Calu3 (cell line): ENCODE results near the gene PNMA1. TPM values are rescaled to one million over a fixed set of nuclear protein-coding genes. Genes with fewer than 3 reads are reported as not detected.

ENCODE experiments used
- BruUV-seq: library from RNA; stranded (reverse); fragments of 400-500 nt; replicated peaks from 2 replicates; lab custom pipeline; 2021; lab: Mats Ljungman, UMichigan
- CTCF ChIA-PET: fragments of 300-600 bp; sonication (Branson Sonifier 250); formaldehyde crosslinking; loops from one replicate; lab custom pipeline; 2022; ENCODE audit warnings: antibody characterized with exemption; lab: Charles Lee
- DNase-seq: peaks from one replicate; pipeline ENCODE4 v3.0.0; 2022
- H3K27ac Mint-ChIP-seq: one replicate; pipeline ENCODE4 v1.8.0; 2022; ENCODE audit warnings: mixed read lengths; ENCODE audit not compliant: unreplicated experiment
- H3K27me3 Mint-ChIP-seq: one replicate; pipeline ENCODE4 v1.8.0; 2022; ENCODE audit warnings: mixed read lengths; ENCODE audit not compliant: unreplicated experiment
- H3K36me3 Mint-ChIP-seq: one replicate; pipeline ENCODE4 v1.8.0; 2022; ENCODE audit warnings: mild to moderate bottlenecking, moderate library complexity, mixed read lengths; ENCODE audit not compliant: insufficient read depth, unreplicated experiment
- H3K4me1 Mint-ChIP-seq: one replicate; pipeline ENCODE4 v1.8.0; 2022; ENCODE audit warnings: mild to moderate bottlenecking, low read depth, mixed read lengths; ENCODE audit not compliant: unreplicated experiment
- H3K4me3 Mint-ChIP-seq: one replicate; pipeline ENCODE4 v1.8.0; 2022; ENCODE audit warnings: mild to moderate bottlenecking, low read depth, moderate library complexity, mixed read lengths; ENCODE audit not compliant: unreplicated experiment
- H3K9me3 Mint-ChIP-seq: one replicate; pipeline ENCODE4 v1.8.0; 2022; ENCODE audit warnings: low read depth, mixed read lengths; ENCODE audit not compliant: unreplicated experiment
- CTCF ChIP-seq: fragments of 200-600 bp; IDR thresholded peaks from one replicate; pipeline ENCODE4 v1.8.0; 2022; ENCODE audit warnings: antibody characterized with exemption; ENCODE audit not compliant: unreplicated experiment
- intact Hi-C: fragments of 100-400 bp; cut with micrococcal nuclease; formaldehyde crosslinking; loops from one replicate; pipeline ENCODE4 v1.10.0; 2022; ENCODE audit not compliant: unreplicated experiment
- total RNA-seq: library from RNA; stranded (reverse); gene quantifications from 2 replicates; pipeline ENCODE4 v1.2.3, GENCODE V29; 2022

Gene PNMA1
- total RNA-seq, 1 experiment from 2014 or later = 37.2 TPM

GRCh38 chr14:73715707-73716106, 1.5 kb upstream of the PNMA1 start:
- Mint-ChIP-seq H3K4me1 (no peaks in the 10 kb centered on the region), H3K36me3 (peaks cover 48% of the 10 kb centered on the region), H3K27me3 (no peaks in the 10 kb centered on the region), H3K9me3 (no peaks in the 10 kb centered on the region), H3K27ac (no peak overlapping the region), H3K4me3 (no peak overlapping the region)
- no TSS peak for BruUV-seq
- intact Hi-C loops = no loop called here
- DNase-seq = no peak
- no peak for TF ChIP-seq CTCF
- CTCF ChIA-PET = no interaction called here

- Mint-ChIP-seq H3K4me1 (peaks cover 7% of the 10 kb centered on the region), H3K9me3 (no peaks in the 10 kb centered on the region), H3K36me3 (peaks cover 54% of the 10 kb centered on the region), H3K27me3 (no peaks in the 10 kb centered on the region), H3K27ac (peak overlapping the region; percentile 74), H3K4me3 (peak overlapping the region; percentile 95)
- no TSS peak for BruUV-seq
- intact Hi-C loops = no loop called here
- CTCF ChIA-PET = interaction anchor here (0.5 to 0.6 kb wide), 2 partner anchors 144 to 280 kb away, joined by 3 to 5 read pairs; no protein-coding TSS in a partner anchor
- TF ChIP-seq CTCF = no peak
- DNase-seq = no peak
Measured at GRCh38 chr14:73714656-73715081, 485 bp upstream of the PNMA1 start.

GRCh38 chr14:73713206-73713802, 880 bp downstream of the PNMA1 start:
- intact Hi-C loops = no loop called here
- no peak for TF ChIP-seq CTCF
- Mint-ChIP-seq H3K27me3 (no peaks in the 10 kb centered on the region), H3K4me3 (peak overlapping the region; percentile 95), H3K36me3 (peaks cover 43% of the 10 kb centered on the region), H3K27ac (peak overlapping the region; percentile 93), H3K9me3 (no peaks in the 10 kb centered on the region), H3K4me1 (peaks cover 16% of the 10 kb centered on the region)
- TSS peak; percentile 68 for BruUV-seq
- no peak for DNase-seq
- CTCF ChIA-PET = interaction anchor here (0.6 to 2.0 kb wide), 4 partner anchors 11 to 312 kb away, joined by 4 to 5 read pairs (median 4); no protein-coding TSS in a partner anchor

GRCh38 chr14:73712540-73713180, 1.5 kb downstream of the PNMA1 start:
- CTCF ChIA-PET = interaction anchor here (0.8 to 2.0 kb wide), 2 partner anchors 11 to 29 kb away, joined by 4 read pairs; no protein-coding TSS in a partner anchor
- Mint-ChIP-seq H3K9me3 (no peaks in the 10 kb centered on the region), H3K4me3 (peak overlapping the region; percentile 95), H3K27me3 (no peaks in the 10 kb centered on the region), H3K36me3 (peaks cover 36% of the 10 kb centered on the region), H3K27ac (peak overlapping the region; percentile 93), H3K4me1 (peaks cover 16% of the 10 kb centered on the region)
- intact Hi-C loops = no loop called here
- no peak for TF ChIP-seq CTCF
- BruUV-seq = no TSS peak
- no peak for DNase-seq
